DND-41 (cell line): ENCODE results near the gene HTATSF1.

Experiments
- ATAC-seq: fragments of 200-7000 bp; cut with Tn5 transposase; 3 replicates; pipeline ENCODE4 v1.9.1; 2021; ENCODE audit warnings: low read depth; ENCODE audit not compliant: insufficient read depth
- DNase-seq: peaks from one replicate; pipeline ENCODE4 v3.0.0-alpha.2; 2020
- H2AFZ ChIP-seq: 2 replicates; pipeline ENCODE4 v1.6.0; 2012; ENCODE audit warnings: low read depth, low read length
- H3K27ac ChIP-seq: 2 replicates; pipeline ENCODE4 v1.5.1; 2012; ENCODE audit warnings: low read length, inconsistent platforms
- H3K27me3 ChIP-seq: fragments of 200-600 bp; sonication (generic); 2 replicates; pipeline ENCODE4 v1.6.0; 2012; ENCODE audit warnings: low read length, mild to moderate bottlenecking, inconsistent platforms; ENCODE audit not compliant: insufficient read depth, poor library complexity
- H3K36me3 ChIP-seq: 2 replicates; pipeline ENCODE4 v1.5.1; 2012; ENCODE audit warnings: low read length, inconsistent platforms; ENCODE audit not compliant: insufficient read depth
- H3K4me1 ChIP-seq: 2 replicates; pipeline ENCODE4 v1.5.1; 2012; ENCODE audit warnings: mild to moderate bottlenecking, low read length; ENCODE audit not compliant: insufficient read depth
- H3K4me2 ChIP-seq: 2 replicates; pipeline ENCODE4 v1.6.0; 2012; ENCODE audit warnings: mild to moderate bottlenecking, moderate library complexity, low read length, inconsistent platforms; ENCODE audit not compliant: insufficient read depth
- H3K4me3 ChIP-seq, 2 experiments: fragments of 200-600 bp in 1 of 2; shearing (Covaris generic) in 1 of 2; 2 replicates each; pipeline ENCODE4 v1.5.1; 2012 to 2016; ENCODE audit warnings: inconsistent platforms in 2 of 2, low read length in 2 of 2, mild to moderate bottlenecking in 2 of 2, low read depth in 1 of 2, moderate library complexity in 1 of 2
- H3K79me2 ChIP-seq: 2 replicates; pipeline ENCODE4 v1.6.0; 2012; ENCODE audit warnings: low read length, inconsistent platforms; ENCODE audit not compliant: insufficient read depth
- H3K9ac ChIP-seq: 2 replicates; pipeline ENCODE4 v1.6.0; 2012; ENCODE audit warnings: low read depth, mild to moderate bottlenecking, inconsistent platforms, low read length, moderate library complexity
- H3K9me3 ChIP-seq: 2 replicates; pipeline ENCODE4 v1.5.1; 2012; ENCODE audit warnings: low read length, moderate library complexity, mild to moderate bottlenecking, inconsistent platforms; ENCODE audit not compliant: insufficient read depth, severe bottlenecking
- H4K20me1 ChIP-seq: 2 replicates; pipeline ENCODE4 v1.6.0; 2012; ENCODE audit warnings: low read length; ENCODE audit not compliant: insufficient read depth
- CTCF ChIP-seq: IDR thresholded peaks from 2 replicates; pipeline ENCODE4 v1.5.1; 2012; ENCODE audit warnings: borderline replicate concordance, low read length, moderate library complexity, mild to moderate bottlenecking; ENCODE audit not compliant: poor library complexity, severe bottlenecking; ENCODE audit errors: extremely low read depth
- EZH2 ChIP-seq: IDR thresholded peaks from 3 replicates; pipeline ENCODE4 v1.6.1; 2012; ENCODE audit warnings: borderline replicate concordance, low read depth, mild to moderate bottlenecking, moderate library complexity, low read length, inconsistent platforms; ENCODE audit not compliant: severe bottlenecking

HTATSF1 gene

GRCh38 chrX:136523770-136524169 is 26.4 kb downstream of the HTATSF1 start:
- Histone ChIP-seq H3K36me3 (no peaks in the 10 kb centered on the region), H3K4me2 (no peak overlapping the region), H3K9me3 (no peaks in the 10 kb centered on the region), H3K79me2 (no peaks in the 10 kb centered on the region), H3K27me3 (no peaks in the 10 kb centered on the region), H3K9ac (no peak overlapping the region), H3K4me1 (peaks cover 5% of the 10 kb centered on the region; the same call in 1 of the 2 replicates), H4K20me1 (no peaks in the 10 kb centered on the region), H2AFZ (no peak overlapping the region), H3K27ac (no peak overlapping the region), H3K4me3 (no peak overlapping the region)
- no peak for DNase-seq
- TF ChIP-seq EZH2, result no peak
- no peak for TF ChIP-seq CTCF
- ATAC-seq, result no peak

- TF ChIP-seq EZH2 (no peak), CTCF (no peak)
- no peak overlapping the region for H3K4me2 ChIP-seq
- no peaks in the 10 kb centered on the region for H3K36me3 ChIP-seq
- no peak overlapping the region for H3K4me3 ChIP-seq
- H3K4me1 ChIP-seq, result peaks cover 8% of the 10 kb centered on the region; the same call in 1 of the 2 replicates
- H3K27ac ChIP-seq, result no peak overlapping the region
- H3K9me3 ChIP-seq, result no peaks in the 10 kb centered on the region
- no peaks in the 10 kb centered on the region for H4K20me1 ChIP-seq
- H3K79me2 ChIP-seq, result no peaks in the 10 kb centered on the region
- DNase-seq (no peak), ATAC-seq (no peak)
- no peak overlapping the region for H3K9ac ChIP-seq
- no peaks in the 10 kb centered on the region for H3K27me3 ChIP-seq
- H2AFZ ChIP-seq, result no peak overlapping the region
Observed at GRCh38 chrX:136525738-136526606, 28.6 kb downstream of the HTATSF1 start.

GRCh38 chrX:136528645-136529315 is 31.4 kb downstream of the HTATSF1 start:
- H3K4me1 ChIP-seq, result 0 out of 2 replicates have a peak, but pooled peaks cover 3% of the 10 kb centered on the region
- no peak overlapping the region for H3K4me3 ChIP-seq
- H3K9me3 ChIP-seq, result no peaks in the 10 kb centered on the region
- H3K79me2 ChIP-seq, result no peaks in the 10 kb centered on the region
- DNase-seq, result no peak
- H4K20me1 ChIP-seq, result no peaks in the 10 kb centered on the region
- H3K9ac ChIP-seq, result no peak overlapping the region
- no peak overlapping the region for H3K27ac ChIP-seq
- TF ChIP-seq CTCF (no peak), EZH2 (no peak)
- no peak for ATAC-seq
- no peaks in the 10 kb centered on the region for H3K36me3 ChIP-seq
- H2AFZ ChIP-seq, result no peak overlapping the region
- H3K4me2 ChIP-seq, result no peak overlapping the region
- H3K27me3 ChIP-seq, result no peaks in the 10 kb centered on the region
